H54 (cell line): ENCODE data around the gene NR1H3.

Experiments used
- DNase-seq: peaks from one replicate; pipeline ENCODE4 v3.0.0; 2011; ENCODE audit warnings: low spot score, mixed read lengths; ENCODE audit not compliant: insufficient read length
- FAIRE-seq: peaks from 3 replicates; lab custom pipeline; 2011; peaks lifted over from hg19 to GRCh38; lab: Jason Lieb, UNC
- POLR2A ChIP-seq: IDR thresholded peaks from 2 replicates; pipeline ENCODE4 v1.6.1; 2011; ENCODE audit warnings: low read depth, mild to moderate bottlenecking, low read length

NR1H3 gene

DNA sequence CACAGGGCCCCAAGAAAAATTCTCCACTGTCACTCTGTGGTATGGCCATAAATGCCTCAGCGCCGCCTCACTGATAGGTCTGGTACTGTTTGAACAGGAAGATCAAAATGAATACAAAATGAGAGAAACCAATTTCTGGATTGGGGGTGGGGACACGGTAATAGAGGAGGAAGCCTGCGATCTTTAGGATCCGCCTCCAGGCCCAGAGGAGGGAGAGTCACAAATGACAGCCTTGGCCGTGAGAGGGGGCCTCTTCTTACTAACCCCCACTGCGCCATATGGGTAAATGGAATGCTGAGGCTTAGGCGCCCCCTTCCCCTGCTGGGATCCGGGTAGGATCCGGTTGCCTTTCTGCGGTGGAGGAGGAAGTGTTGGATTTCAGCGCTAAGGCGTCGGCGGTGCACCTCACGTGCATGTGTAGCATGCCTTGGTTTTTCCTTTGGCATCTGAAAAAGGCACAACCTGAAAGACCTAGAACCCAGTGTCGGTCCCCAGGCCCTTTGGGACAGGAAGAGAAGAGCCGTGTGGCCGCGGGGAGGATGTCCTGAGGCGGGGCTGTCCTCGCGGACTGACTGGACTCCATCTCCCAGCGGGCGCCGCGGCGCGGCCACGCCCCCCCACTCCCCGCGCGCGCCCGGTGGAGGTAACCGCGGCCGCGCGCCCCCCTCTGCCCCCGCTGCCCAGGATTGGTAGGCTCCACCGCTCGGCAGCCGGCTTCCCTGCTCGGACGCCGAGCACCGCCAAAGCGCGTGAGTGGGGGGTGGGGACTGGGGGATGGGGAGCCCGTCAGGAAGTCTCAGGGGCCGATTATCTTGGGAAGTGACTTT lies 11.4 kb downstream of the NR1H3 start:
- FAIRE-seq: no peak
- peak; percentile 21; the same call in 1 of the 2 replicates for TF ChIP-seq POLR2A
- peak; percentile 94 for DNase-seq

DNA sequence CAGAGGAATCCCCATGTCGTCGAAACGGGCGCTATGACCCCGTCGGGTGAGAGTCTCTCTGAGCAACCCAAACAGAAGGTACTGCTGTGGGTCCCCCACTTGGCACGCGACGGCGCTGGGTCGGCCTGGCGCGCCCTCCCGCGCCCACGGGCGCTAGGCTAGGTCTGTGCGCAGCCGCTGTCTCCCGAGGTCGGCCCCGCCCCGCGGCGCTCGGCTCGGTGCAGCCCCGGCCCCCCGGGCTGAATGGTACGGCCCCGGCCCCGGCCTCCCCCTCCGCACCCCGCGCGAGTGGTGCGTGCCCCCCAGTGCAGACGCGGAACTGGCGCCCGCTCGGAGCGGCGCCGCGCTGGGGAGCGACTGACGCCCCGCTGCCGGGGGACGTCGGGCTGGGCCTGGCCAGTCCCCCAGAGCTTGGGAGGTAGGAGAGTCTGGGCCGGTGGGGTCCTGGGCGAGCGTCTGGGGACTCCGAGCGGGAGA lies 12.1 kb downstream of the NR1H3 start, which contains the start of gene MADD:
Gene MADD (plus strand): TSS at position 305 of the 477 bp plus-strand sequence.
- peak; percentile 78 for TF ChIP-seq POLR2A
- DNase-seq (peak; percentile 97), FAIRE-seq (no peak)

DNA sequence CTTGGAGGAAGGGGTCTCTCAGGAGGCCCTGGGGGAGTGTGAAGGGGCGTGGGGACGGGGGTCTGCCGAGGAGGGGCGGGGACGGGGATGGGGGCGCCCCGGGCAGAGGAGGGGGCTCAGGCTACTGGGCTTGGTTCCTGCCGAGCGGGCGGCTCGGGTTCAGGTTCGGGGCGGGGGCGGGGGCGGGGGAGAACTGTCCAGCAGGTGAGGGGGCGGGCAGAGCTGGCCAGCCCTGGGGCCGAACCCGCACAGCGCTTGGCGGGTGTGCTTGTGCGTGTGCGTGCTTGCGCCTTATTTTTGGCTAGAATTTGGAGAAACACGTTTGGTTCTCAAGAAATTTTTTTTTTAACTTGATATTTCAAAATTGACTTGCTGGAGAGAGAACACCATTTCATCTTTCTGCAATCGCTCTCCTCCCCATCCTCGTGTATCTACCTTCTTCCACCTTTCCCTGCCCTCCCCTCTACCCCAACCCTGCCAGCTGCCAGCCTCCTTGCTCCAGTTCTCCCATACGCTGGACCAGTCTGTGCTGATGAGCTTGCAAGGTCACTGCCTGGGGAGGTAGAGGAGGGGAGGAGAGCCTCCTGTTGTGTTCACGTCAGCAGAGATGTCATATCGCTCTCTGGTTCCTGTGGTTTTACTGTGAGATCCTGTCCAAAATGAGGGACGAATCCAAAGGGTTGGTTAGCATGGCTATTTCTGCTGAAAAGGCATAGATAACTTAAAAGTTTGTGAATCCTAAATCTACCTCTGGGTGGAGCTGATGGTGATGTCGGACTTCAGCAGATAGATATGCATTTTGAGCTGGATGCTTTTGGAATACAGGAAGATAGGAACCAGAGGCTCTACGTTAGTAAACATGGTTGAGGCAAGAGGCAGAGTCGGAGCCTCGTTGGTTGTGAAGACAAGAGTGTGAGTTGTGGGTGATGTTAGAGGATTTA lies 12.8 kb downstream of the NR1H3 start:
- TF ChIP-seq POLR2A: no peak
- peak; percentile 40 for DNase-seq
- FAIRE-seq: no peak

DNA sequence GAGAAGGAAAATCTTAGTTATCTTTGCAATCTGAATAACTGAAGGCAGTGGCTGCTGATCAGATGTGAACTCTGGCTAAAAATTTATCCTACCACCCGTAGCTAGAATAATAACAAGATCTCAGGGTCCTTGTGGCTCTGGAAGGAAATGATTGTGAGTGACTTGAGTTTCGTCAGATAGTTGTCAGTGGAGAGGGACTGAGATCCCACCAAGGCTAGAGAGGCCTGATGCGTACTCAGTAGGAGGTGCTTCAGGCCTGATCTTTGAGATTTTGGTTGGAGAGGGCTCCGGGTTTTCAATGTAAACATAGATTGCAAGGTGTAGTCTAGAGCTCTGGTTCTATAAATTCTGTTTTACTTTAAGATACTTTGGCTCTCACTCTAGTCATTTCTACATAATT lies 13.5 kb downstream of the NR1H3 start:
- FAIRE-seq: no peak
- TF ChIP-seq POLR2A: no peak
- DNase-seq: no peak

DNA sequence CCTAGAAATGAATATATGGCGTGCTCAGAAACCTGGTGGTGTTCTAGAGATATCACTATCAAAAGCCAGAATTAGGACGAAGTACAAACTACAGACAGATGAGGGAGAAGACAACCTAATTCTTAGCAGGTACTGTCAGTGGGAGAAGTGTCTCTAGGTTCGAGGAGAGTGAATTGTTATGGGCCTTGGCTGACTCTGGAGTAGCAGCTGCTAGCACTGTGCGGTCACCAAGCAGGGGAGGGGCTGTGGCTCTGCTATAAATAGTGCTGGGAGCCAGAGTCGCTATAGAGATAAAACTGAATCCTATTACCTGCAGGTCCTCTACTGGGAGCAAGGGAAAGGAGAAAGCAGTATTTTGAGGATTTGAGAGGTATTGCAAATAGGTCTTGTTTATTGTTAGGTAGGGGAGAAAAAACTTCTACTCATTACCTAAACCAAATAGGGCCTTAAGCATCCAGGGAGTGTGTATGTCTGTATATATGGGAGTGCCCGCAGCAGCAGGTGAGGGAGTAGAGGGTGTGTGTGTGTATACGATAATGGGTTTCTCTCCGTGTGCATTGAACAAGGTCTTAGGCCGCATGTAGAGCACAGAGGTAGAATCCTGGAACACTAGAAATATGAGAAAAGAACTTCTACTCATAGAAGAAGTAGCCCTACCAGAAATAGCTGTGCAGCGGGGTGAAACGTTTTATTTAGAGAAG lies 14.3 kb downstream of the NR1H3 start:
- FAIRE-seq: no peak
- DNase-seq: no peak
- no peak for TF ChIP-seq POLR2A

DNA sequence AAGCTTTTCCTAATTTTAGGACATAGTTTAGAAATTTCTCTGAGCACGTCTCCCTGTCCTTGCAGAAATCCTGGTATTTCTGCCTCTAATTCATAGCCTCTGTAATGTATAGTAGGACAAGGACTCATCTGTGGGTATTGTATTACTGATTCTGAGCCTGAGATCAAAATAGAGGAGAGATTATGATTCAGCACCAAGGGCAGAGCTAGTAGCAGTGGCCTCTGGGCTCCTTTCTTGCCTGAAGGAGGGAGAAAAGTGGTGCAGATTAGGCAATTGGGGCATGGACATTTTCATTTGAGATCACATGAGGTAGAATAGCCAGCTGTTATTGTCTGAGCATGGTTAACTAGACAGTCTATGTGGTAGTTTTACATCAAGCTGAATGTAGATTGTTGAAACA lies 14.9 kb downstream of the NR1H3 start:
- FAIRE-seq (no peak), DNase-seq (peak; percentile 38)
- no peak for TF ChIP-seq POLR2A

DNA sequence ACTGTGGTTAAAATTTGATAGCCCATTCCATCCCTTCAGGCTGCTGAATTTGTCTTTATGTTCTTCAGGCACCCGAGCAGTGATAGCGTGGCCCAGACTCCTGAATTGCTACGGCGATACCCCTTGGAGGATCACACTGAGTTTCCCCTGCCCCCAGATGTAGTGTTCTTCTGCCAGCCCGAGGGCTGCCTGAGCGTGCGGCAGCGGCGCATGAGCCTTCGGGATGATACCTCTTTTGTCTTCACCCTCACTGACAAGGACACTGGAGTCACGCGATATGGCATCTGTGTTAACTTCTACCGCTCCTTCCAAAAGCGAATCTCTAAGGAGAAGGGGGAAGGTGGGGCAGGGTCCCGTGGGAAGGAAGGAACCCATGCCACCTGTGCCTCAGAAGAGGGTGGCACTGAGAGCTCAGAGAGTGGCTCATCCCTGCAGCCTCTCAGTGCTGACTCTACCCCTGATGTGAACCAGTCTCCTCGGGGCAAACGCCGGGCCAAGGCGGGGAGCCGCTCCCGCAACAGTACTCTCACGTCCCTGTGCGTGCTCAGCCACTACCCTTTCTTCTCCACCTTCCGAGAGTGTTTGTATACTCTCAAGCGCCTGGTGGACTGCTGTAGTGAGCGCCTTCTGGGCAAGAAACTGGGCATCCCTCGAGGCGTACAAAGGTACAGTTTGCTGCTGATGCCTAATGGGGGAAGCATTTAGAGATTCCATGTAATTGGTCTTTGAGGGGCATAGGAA lies 16.9 kb downstream of the NR1H3 start:
- no peak for TF ChIP-seq POLR2A
- FAIRE-seq (no peak), DNase-seq (no peak)

DNA sequence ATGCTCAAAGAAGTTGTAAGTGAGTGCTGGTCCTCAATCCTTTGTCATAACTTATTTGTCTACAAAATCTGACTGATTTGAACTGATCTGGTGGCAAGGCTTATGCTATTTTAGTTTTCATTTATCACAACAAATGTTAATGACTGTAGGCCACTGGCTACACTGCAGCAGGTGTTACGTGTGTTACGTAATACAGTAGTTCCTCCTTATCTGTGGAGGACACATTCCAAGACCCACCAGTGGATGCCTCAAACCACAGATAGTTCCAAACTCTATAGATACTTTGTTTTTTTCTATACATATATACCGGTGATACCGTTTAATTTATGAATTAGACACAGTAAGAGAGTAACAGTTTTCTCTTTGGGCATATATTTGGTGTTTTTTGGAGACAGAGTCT lies 19.1 kb downstream of the NR1H3 start:
- TF ChIP-seq POLR2A: no peak
- DNase-seq: no peak
- FAIRE-seq: no peak

DNA sequence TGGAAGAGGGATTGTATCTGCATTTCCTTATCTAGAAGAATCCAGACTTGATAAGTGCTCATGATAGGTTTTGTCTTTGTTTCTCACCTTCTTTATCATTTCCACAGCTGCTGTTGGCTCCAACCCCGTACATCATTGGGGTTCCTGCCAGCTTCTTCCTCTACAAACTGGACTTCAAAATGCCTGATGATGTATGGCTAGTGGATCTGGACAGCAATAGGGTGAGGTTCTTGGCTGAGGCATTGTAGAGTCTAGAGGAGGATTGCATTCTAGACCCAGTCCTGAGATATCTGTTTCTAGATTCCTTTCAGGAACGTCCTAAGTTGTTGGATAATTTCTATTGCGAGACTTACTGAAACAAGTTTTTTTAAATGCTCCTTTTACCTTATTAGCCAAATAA lies 20.3 kb downstream of the NR1H3 start:
- FAIRE-seq (no peak), DNase-seq (no peak)
- no peak for TF ChIP-seq POLR2A

DNA sequence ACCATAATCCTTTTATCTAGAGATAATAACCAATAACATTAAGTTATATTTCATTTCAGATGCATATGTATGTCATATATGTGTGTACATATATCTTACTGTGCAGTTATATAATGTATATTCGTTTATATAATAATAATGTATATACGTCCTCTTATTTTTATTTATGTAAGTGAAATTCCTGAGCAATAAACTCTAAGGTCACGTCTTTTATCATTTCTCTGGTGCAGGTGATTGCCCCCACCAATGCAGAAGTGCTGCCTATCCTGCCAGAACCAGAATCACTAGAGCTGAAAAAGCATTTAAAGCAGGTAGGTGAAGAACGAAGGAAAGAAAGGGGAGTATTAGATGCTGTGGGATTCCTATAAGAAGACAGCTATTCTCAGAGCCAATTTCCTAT lies 21.0 kb downstream of the NR1H3 start:
- no peak for FAIRE-seq
- TF ChIP-seq POLR2A: no peak
- no peak for DNase-seq

DNA sequence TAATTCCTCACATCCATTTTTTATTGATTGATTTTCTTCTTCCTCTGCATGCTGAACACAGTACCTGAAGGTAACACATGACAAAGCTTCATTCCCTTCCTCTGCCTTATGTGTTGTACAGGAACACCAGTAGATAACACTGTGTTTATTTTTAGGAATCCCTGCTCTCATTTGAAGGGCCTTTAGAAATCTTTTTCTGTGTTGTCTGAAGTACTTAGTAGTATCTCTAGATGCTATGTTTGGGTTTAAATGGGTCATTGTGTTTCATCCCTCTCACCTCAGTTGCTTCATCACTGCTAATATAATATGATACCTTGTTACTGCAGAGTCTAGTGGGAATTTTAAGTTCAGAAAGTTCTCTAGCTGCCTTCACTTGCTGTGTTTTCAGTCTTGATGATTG lies 22.3 kb downstream of the NR1H3 start:
- no peak for TF ChIP-seq POLR2A
- DNase-seq: no peak
- FAIRE-seq: no peak

DNA sequence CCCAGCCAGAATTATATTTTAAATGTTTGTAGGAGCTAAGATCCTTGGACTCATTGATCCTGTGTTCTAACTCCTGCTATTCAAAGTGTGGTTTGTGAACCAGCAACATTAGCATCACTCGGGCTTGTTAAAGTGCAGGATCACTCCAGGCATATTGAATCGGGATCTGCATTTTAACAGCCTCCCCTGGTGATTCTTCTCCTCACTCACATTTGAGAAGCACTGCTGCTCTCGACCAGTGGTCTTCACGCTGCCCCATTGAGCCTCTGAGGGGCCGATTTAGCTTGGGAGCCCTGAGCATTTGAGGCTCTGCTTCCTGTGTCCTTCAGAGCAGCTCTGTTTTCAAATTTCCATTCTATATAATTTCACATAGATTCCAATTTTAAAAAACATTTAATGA lies 23.1 kb downstream of the NR1H3 start:
- no peak for TF ChIP-seq POLR2A
- FAIRE-seq (no peak), DNase-seq (no peak)

DNA sequence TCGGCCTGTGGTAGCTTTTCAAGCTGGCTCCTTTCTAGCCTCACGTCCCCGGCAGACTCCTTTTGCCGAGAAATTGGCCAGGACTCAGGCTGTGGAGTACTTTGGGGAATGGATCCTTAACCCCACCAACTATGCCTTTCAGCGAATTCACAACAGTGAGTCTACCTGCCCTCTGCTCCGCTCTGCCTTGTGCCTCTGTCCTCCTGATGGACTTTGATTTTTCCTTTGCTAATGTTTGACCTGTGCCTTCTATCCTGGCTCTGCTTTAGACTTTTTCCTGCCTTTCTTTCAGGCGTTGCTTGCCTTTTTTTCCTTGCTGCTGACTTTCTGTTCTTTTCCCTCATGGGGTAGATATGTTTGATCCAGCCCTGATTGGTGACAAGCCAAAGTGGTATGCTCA lies 24.7 kb downstream of the NR1H3 start:
- TF ChIP-seq POLR2A: no peak
- DNase-seq (no peak), FAIRE-seq (no peak)
